Activated CD8-positive, alpha-beta memory T cell treated with anti-CD3 and anti-CD28 coated beads, Interleukin-2, amount 50 U/mL, for 48 hours (primary cell): ENCODE data around the gene AFF3.

ENCODE experiments used
- DNase-seq: peaks from one replicate; pipeline ENCODE4 v3.0.0-alpha.2; 2020

Gene AFF3

GRCh38 chr2:99850084-99850710 is 292.2 kb downstream of the AFF3 start:
- DNase-seq = no peak

- DNase-seq = no peak
These were observed 295.8 kb downstream of the AFF3 start for GRCh38 chr2:99846462-99847107.

- DNase-seq = no peak
These were observed 297.1 kb downstream of the AFF3 start for GRCh38 chr2:99845296-99845695.

GRCh38 chr2:99842451-99842850 is 299.9 kb downstream of the AFF3 start:
- no peak for DNase-seq

- no peak for DNase-seq
These were observed 300.6 kb downstream of the AFF3 start for GRCh38 chr2:99841749-99842148.

GRCh38 chr2:99840831-99841230 is 301.6 kb downstream of the AFF3 start:
- no peak for DNase-seq

- no peak for DNase-seq
These were observed 305.4 kb downstream of the AFF3 start for GRCh38 chr2:99836690-99837605.

- DNase-seq = no peak
These were observed 308.0 kb downstream of the AFF3 start for GRCh38 chr2:99834426-99834825.

GRCh38 chr2:99833586-99834201 is 308.7 kb downstream of the AFF3 start:
- DNase-seq = no peak

GRCh38 chr2:99832926-99833325 is 309.5 kb downstream of the AFF3 start:
- no peak for DNase-seq

- DNase-seq = no peak
These were observed 310.6 kb downstream of the AFF3 start for GRCh38 chr2:99831772-99832171.

GRCh38 chr2:99827296-99827999 is 314.9 kb downstream of the AFF3 start:
- no peak for DNase-seq

GRCh38 chr2:99825630-99826029 is 316.8 kb downstream of the AFF3 start:
- DNase-seq = no peak

- DNase-seq = no peak
These were observed 317.6 kb downstream of the AFF3 start for GRCh38 chr2:99824758-99825157.

GRCh38 chr2:99822474-99823207 is 319.7 kb downstream of the AFF3 start:
- DNase-seq = no peak

- DNase-seq = no peak
These were observed 320.4 kb downstream of the AFF3 start for GRCh38 chr2:99821984-99822383.

- no peak for DNase-seq
These were observed 320.8 kb downstream of the AFF3 start for GRCh38 chr2:99821572-99821971.

GRCh38 chr2:99821039-99821438 is 321.4 kb downstream of the AFF3 start:
- DNase-seq = no peak

GRCh38 chr2:99819766-99820165 is 322.6 kb downstream of the AFF3 start:
- DNase-seq = no peak

GRCh38 chr2:99818842-99819241 is 323.5 kb downstream of the AFF3 start:
- DNase-seq = no peak

- DNase-seq = no peak
These were observed 325.5 kb downstream of the AFF3 start for GRCh38 chr2:99816908-99817307.

GRCh38 chr2:99812426-99812825 is 330.0 kb downstream of the AFF3 start:
- no peak for DNase-seq
